HG02973 (cell line): Measurements from ENCODE around the gene HIPK4.
"Not testable (repeated sequence)": the region's sequence is repeated elsewhere in the genome, so short reads cannot be mapped to it uniquely, and the experiment has no call there.

Experiments
- ATAC-seq: cut with Tn5 transposase; IDR thresholded peaks from one replicate; pipeline ENCODE4 v1.9.1; 2021; ENCODE audit warnings: moderate library complexity; ENCODE audit not compliant: unreplicated experiment

HIPK4 gene

GRCh38 chr19:40341601-40342482 is 48.1 kb downstream of the HIPK4 start:
- ATAC-seq: no peak

- no peak for ATAC-seq
Observed at GRCh38 chr19:40339018-40339728, 50.8 kb downstream of the HIPK4 start.

GRCh38 chr19:40337594-40337993 is 52.4 kb downstream of the HIPK4 start:
- ATAC-seq: no peak

GRCh38 chr19:40337107-40337506 is 52.9 kb downstream of the HIPK4 start:
- ATAC-seq: no peak

GRCh38 chr19:40336601-40336900 is 53.4 kb downstream of the HIPK4 start:
- no peak for ATAC-seq

- ATAC-seq: no peak
Observed at GRCh38 chr19:40335855-40336600, 54.0 kb downstream of the HIPK4 start.

- no peak for ATAC-seq
Observed at GRCh38 chr19:40335101-40335500, 54.9 kb downstream of the HIPK4 start.

GRCh38 chr19:40333083-40333482 is 56.9 kb downstream of the HIPK4 start:
- not testable (repeated sequence) for ATAC-seq

- no peak for ATAC-seq
Observed at GRCh38 chr19:40332669-40333068, 57.3 kb downstream of the HIPK4 start.

GRCh38 chr19:40331052-40331451 is 58.9 kb downstream of the HIPK4 start:
- ATAC-seq: no peak
